22Rv1 (cell line): ENCODE results near the gene CMSS1.

ENCODE experiments used
- ZFX ChIP-seq: fragments of 450-650 bp; IDR thresholded peaks from 2 replicates; pipeline ENCODE4 v1.6.1; 2017; ENCODE audit warnings: antibody characterized with exemption, borderline replicate concordance
- TF ChIP-seq, protein P1 (sequence below): fragments of 450-650 bp; IDR thresholded peaks from 2 replicates; pipeline ENCODE4 v1.5.1; 2017; ENCODE audit warnings: mild to moderate bottlenecking

DNA sequence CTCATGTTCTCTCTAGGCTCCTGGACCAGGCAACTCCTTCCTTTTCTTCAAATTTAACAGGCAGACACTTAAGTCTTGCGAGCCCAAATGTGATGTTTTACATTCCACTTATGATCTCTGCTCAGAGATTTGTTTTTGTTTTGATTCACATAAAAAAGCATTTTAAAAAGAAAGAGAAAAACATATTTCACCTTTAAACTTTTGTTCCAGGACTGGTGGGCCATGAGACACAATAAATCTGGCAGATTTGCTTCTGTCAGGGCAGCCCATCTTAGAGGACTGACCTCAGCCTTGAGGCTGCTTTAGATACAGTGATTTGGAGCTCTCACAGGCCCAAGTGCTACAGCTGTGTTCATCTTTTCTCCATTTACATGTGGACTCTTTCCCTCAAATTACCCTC is 52.0 kb downstream of the CMSS1 start:
- TF ChIP-seq, protein P1, sequence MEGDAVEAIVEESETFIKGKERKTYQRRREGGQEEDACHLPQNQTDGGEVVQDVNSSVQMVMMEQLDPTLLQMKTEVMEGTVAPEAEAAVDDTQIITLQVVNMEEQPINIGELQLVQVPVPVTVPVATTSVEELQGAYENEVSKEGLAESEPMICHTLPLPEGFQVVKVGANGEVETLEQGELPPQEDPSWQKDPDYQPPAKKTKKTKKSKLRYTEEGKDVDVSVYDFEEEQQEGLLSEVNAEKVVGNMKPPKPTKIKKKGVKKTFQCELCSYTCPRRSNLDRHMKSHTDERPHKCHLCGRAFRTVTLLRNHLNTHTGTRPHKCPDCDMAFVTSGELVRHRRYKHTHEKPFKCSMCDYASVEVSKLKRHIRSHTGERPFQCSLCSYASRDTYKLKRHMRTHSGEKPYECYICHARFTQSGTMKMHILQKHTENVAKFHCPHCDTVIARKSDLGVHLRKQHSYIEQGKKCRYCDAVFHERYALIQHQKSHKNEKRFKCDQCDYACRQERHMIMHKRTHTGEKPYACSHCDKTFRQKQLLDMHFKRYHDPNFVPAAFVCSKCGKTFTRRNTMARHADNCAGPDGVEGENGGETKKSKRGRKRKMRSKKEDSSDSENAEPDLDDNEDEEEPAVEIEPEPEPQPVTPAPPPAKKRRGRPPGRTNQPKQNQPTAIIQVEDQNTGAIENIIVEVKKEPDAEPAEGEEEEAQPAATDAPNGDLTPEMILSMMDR: no peak
- TF ChIP-seq ZFX: no peak
